Hepatocyte (in vitro differentiated cells): Measurements from ENCODE around the gene RAPSN.

Experiments used
- CTCF ChIP-seq: fragments of 200-600 bp; sonication (generic); IDR thresholded peaks from 2 replicates; pipeline ENCODE4 v1.5.1; 2016; ENCODE audit warnings: antibody characterized with exemption, mild to moderate bottlenecking; ENCODE audit not compliant: poor library complexity
- EZH2 ChIP-seq: fragments of 200-600 bp; sonication (generic); IDR thresholded peaks from 2 replicates; pipeline ENCODE4 v1.6.1; 2016; ENCODE audit warnings: antibody characterized with exemption, mild to moderate bottlenecking, borderline replicate concordance
- EZH2phosphoT487 ChIP-seq: fragments of 200-600 bp; sonication (generic); IDR thresholded peaks from one replicate; pipeline ENCODE4 v1.6.1; 2018; ENCODE audit warnings: antibody characterized with exemption, mild to moderate bottlenecking, low read depth, moderate library complexity; ENCODE audit not compliant: unreplicated experiment, severe bottlenecking

- TF ChIP-seq CTCF: no peak
- no peak for TF ChIP-seq EZH2
- no peak for TF ChIP-seq EZH2phosphoT487
Measured at GRCh38 chr11:47391711-47392432, 57.1 kb downstream of the RAPSN start.
